GM12873 (cell line): ENCODE measurements around the gene BLTP3B.
A peak's percentile ranks its signal among the peaks of the same experiment; 100 is the strongest.

Experiments used
- CTCF ChIP-seq: IDR thresholded peaks from 2 replicates; pipeline ENCODE4 v1.5.1; 2012; ENCODE audit warnings: low read depth, mild to moderate bottlenecking, moderate library complexity, low read length, control low read depth; ENCODE audit not compliant: insufficient read depth; ENCODE audit errors: missing control alignments

BLTP3B gene

GRCh38 chr12:100142851-100143559 lies at the start of gene BLTP3B:
Gene BLTP3B, minus strand, starts transcription at chr12:100142874. Its CDS starts 239 bp downstream, at chr12:100142635.
- TF ChIP-seq CTCF = no peak

GRCh38 chr12:100189636-100190394 lies 47.1 kb upstream of the BLTP3B start:
- no peak for TF ChIP-seq CTCF

GRCh38 chr12:100187857-100188519 lies 45.3 kb upstream of the BLTP3B start:
- TF ChIP-seq CTCF = no peak

GRCh38 chr12:100187068-100187467 lies 44.4 kb upstream of the BLTP3B start:
- TF ChIP-seq CTCF = no peak

- TF ChIP-seq CTCF = no peak
These were observed 43.4 kb upstream of the BLTP3B start for GRCh38 chr12:100186071-100186470.

GRCh38 chr12:100185361-100185894 lies 42.8 kb upstream of the BLTP3B start:
- peak; percentile 5 for TF ChIP-seq CTCF
